Mucosa of descending colon (tissue), 3 donors: ENCODE measurements around the gene SF3B5. TPM values are rescaled to one million over a fixed set of nuclear protein-coding genes. Genes with fewer than 3 reads are reported as not detected.

Experiments
- ATAC-seq: fragments of 200-7000 bp; cut with Tn5 transposase; one replicate; pipeline ENCODE4 v1.9.1; 2020; ENCODE audit warnings: mild to moderate bottlenecking, moderate library complexity
- DNase-seq, 3 donors: peaks; one replicate each; pipeline ENCODE4 v3.0.0-alpha.2; 2020
- H3K36me3 ChIP-seq: fragments of 200-600 bp; one replicate; pipeline ENCODE4 v1.8.0; 2021; ENCODE audit warnings: low read depth, mild to moderate bottlenecking
- H3K4me1 ChIP-seq: fragments of 200-600 bp; one replicate; pipeline ENCODE4 v1.8.0; 2021; ENCODE audit warnings: low read depth, mild to moderate bottlenecking
- H3K4me3 ChIP-seq: fragments of 200-600 bp; one replicate; pipeline ENCODE4 v1.8.0; 2021; ENCODE audit warnings: mild to moderate bottlenecking
- H3K9me3 ChIP-seq: fragments of 200-600 bp; one replicate; pipeline ENCODE4 v1.8.0; 2021; ENCODE audit warnings: mild to moderate bottlenecking
- CTCF ChIP-seq: fragments of 200-600 bp; IDR thresholded peaks from one replicate; pipeline ENCODE4 v1.8.0; 2022; ENCODE audit warnings: antibody characterized with exemption, mild to moderate bottlenecking
- intact Hi-C, 2 donors: fragments of 100-400 bp; cut with DNase I in 1 of 2; cut with micrococcal nuclease in 1 of 2; formaldehyde crosslinking; loops; one replicate each; pipeline versions ENCODE4 v1.11.0 to v1.11.1; 2022; cut with DNase I, micrococcal nuclease
- total RNA-seq, 3 donors: library from RNA; stranded (reverse); fragmentation: NEBNext Ultra II Directional in 2 of 3; extraction: Animal tissue kit (Norgen Biotek cat#: 25700) in 2 of 3; gene quantifications; one replicate each; pipeline versions ENCODE4 v1.2.1 to v1.2.4, GENCODE V29; 2021 to 2023
- donor health status: DM: no; HTN: no; CAD: no; lungs with moderate emphysema.
- donor health status: DM: no; HTN: no; CAD: no.
- donor health status: DM: no; HTN: yes; CAD: no.

SF3B5 gene
- total RNA-seq, 3 donors from 2014 or later, result 104 to 172 (median 140) TPM

DNA sequence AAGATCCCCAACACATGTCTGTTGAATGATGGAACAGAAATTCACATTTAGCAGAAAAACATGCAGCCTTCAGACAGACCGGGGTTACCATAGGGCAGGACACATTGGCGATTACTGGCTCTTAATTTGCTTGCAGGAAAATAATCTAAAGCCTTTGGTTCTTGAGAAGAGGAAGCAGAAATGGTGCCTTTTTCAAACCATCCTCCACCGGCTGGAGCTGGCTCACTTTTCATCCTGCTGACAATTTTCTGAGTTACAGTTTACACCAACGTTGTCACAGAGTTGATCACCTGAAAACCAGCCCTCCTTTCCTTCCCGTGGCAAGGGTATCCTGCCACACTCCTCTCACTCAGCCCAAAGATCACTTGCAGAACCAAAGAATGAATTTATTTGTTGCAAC lies 32.6 kb downstream of the SF3B5 start:
- DNase-seq, result no peak
- no peaks in the 10 kb centered on the region for H3K9me3 ChIP-seq
- H3K4me1 ChIP-seq, result peaks cover 13% of the 10 kb centered on the region
- no peak for ATAC-seq
- intact Hi-C loops, result no loop called here
- H3K36me3 ChIP-seq, result no peaks in the 10 kb centered on the region
- H3K4me3 ChIP-seq, result no peak overlapping the region
- TF ChIP-seq CTCF, result no peak

GRCh38 chr6:144059139-144059538 lies 36.2 kb downstream of the SF3B5 start:
- no peak for DNase-seq
- no peaks in the 10 kb centered on the region for H3K36me3 ChIP-seq
- H3K4me1 ChIP-seq, result peaks cover 14% of the 10 kb centered on the region
- TF ChIP-seq CTCF, result no peak
- intact Hi-C loops, result no loop called here
- no peak for ATAC-seq
- no peak overlapping the region for H3K4me3 ChIP-seq
- no peaks in the 10 kb centered on the region for H3K9me3 ChIP-seq

- intact Hi-C loops, result no loop called here
- H3K4me3 ChIP-seq, result no peak overlapping the region
- peak in 1 of 3 donors; percentile 44 for DNase-seq
- H3K9me3 ChIP-seq, result no peaks in the 10 kb centered on the region
- no peak for TF ChIP-seq CTCF
- ATAC-seq, result peak; percentile 90
- H3K36me3 ChIP-seq, result no peaks in the 10 kb centered on the region
- peaks cover 13% of the 10 kb centered on the region for H3K4me1 ChIP-seq
Observed at GRCh38 chr6:144055121-144055931, 40.0 kb downstream of the SF3B5 start.

- ATAC-seq (peak; percentile 61), DNase-seq (no peak)
- TF ChIP-seq CTCF, result no peak
Observed at GRCh38 chr6:144053601-144054000, 41.8 kb downstream of the SF3B5 start.

GRCh38 chr6:144052488-144052887 lies 42.9 kb downstream of the SF3B5 start:
- TF ChIP-seq CTCF, result no peak
- Histone ChIP-seq H3K36me3 (no peaks in the 10 kb centered on the region), H3K4me3 (no peak overlapping the region), H3K9me3 (no peaks in the 10 kb centered on the region), H3K4me1 (peaks cover 13% of the 10 kb centered on the region)
- DNase-seq (no peak), ATAC-seq (no peak)
- intact Hi-C loops, result no loop called here

More at GRCh38 chr6:144053601-144054000, 41.8 kb downstream of the SF3B5 start:
- Histone ChIP-seq H3K4me1 (peaks cover 13% of the 10 kb centered on the region), H3K9me3 (no peaks in the 10 kb centered on the region), H3K4me3 (no peak overlapping the region), H3K36me3 (no peaks in the 10 kb centered on the region)
- intact Hi-C loops, result no loop called here
